Fibroblast of mammary gland (primary cell): ENCODE measurements around the gene MAN2C1.
"Not testable (repeated sequence)": the region's sequence is repeated elsewhere in the genome, so short reads cannot be mapped to it uniquely, and the experiment has no call there.

Experiments
- DNase-seq: peaks from one replicate; pipeline ENCODE4 v3.0.0-alpha.2; 2010; ENCODE audit warnings: low read depth
- H3K4me3 ChIP-seq: 2 replicates; pipeline ENCODE4 v1.5.1; 2011; ENCODE audit warnings: low read depth, mild to moderate bottlenecking, low read length, moderate library complexity; ENCODE audit not compliant: control insufficient read depth
- TF ChIP-seq, protein P1 (sequence below): conservative IDR thresholded peaks from 2 replicates; pipeline ENCODE4 v1.5.1; 2011; ENCODE audit warnings: low read depth, low read length, inconsistent platforms; ENCODE audit not compliant: control insufficient read depth, insufficient read depth

MAN2C1 gene

DNA sequence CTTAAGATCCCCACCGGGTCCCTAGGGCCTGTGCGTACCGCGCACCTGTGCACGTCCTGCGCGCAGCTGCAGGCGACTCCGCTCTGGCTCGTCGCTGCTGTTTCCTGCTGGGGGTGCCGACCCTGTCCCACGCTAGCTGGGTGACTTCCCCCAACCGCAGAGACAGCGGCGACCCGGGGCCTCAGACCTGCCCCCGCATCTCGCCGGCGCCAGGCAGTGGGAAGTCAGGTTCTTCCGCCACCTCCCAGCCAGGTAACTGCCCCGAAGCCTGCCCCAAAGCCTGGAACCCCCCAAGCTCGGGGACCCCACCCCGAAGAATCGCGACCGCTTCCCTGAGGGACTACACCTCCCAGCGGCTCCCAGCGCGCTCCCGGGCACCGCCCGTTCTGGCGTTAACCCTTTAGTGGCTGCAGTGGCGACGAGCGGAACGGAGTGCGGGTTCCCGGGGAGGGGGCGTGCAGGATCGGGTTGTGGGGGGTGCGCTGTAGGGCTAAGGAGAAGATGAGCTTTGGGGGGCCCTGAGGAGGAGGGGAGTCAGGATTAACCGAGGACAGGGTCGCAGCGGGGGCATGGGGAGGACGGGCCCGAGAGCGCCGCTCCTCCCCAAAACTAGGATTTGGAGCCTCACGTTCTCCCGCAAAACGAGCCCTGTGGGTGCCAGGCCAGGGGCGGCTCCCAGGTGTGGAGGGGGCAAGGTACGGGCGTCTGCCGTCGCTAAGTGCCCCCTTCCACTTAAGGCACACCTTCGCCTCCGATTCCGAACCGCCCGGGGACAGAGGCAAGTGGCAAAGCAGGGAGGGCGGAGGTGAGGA lies 21.0 kb downstream of the MAN2C1 start:
- H3K4me3 ChIP-seq, result peak overlapping the region; percentile 64
- no peak for DNase-seq
- TF ChIP-seq, protein P1, sequence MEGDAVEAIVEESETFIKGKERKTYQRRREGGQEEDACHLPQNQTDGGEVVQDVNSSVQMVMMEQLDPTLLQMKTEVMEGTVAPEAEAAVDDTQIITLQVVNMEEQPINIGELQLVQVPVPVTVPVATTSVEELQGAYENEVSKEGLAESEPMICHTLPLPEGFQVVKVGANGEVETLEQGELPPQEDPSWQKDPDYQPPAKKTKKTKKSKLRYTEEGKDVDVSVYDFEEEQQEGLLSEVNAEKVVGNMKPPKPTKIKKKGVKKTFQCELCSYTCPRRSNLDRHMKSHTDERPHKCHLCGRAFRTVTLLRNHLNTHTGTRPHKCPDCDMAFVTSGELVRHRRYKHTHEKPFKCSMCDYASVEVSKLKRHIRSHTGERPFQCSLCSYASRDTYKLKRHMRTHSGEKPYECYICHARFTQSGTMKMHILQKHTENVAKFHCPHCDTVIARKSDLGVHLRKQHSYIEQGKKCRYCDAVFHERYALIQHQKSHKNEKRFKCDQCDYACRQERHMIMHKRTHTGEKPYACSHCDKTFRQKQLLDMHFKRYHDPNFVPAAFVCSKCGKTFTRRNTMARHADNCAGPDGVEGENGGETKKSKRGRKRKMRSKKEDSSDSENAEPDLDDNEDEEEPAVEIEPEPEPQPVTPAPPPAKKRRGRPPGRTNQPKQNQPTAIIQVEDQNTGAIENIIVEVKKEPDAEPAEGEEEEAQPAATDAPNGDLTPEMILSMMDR, result no peak

DNA sequence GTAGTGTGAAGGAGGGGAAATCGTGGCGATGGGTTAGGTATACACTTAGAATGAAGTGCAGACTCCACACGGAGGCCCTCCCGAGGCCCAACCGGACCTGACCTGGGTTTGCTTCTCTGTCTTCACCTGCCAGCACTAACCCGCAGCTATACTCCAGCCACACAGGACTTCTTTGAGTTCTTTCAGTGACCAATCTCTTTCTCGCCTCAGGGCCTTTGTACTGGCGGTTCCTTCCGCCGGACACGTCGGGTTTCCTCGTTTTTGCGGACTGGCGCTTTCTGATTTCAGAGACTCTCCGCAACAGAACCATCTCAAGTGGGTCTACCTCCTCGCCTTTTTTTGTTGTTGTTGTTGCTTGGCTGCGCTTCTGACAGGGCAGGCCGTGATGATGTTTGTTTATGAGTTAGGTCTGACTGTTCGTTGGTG lies 21.6 kb downstream of the MAN2C1 start, which contains the start of gene NEIL1:
Gene NEIL1, plus strand, starts transcription at position 244 of the 426 bp plus-strand sequence. CDS start 1,867 bp downstream, outside the sequence.
- no peak for DNase-seq
- H3K4me3 ChIP-seq, result peak within 1 kb of the TSS; percentile 64
- TF ChIP-seq, protein P1, result no peak

DNA sequence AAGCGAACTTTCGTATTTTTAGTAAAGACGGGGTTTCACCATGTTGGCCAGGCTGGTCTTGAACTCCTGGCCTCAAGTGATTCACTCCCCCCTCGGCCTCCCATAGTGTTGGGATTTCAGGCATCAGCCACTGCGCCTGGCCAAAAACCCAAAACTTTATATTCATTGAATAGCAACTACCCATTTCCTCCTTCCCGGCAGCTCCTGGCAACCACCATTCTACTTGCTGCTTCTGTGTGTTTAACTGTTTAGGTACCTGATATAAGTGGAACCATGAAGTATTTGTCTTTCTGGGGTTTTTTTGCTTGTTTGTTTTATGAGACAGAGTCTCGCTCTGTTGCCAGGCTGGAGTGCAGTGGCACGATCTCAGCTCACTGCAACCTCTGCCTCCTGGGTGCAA lies 24.5 kb downstream of the MAN2C1 start:
- H3K4me3 ChIP-seq, DNase-seq: not testable (repeated sequence)

DNA sequence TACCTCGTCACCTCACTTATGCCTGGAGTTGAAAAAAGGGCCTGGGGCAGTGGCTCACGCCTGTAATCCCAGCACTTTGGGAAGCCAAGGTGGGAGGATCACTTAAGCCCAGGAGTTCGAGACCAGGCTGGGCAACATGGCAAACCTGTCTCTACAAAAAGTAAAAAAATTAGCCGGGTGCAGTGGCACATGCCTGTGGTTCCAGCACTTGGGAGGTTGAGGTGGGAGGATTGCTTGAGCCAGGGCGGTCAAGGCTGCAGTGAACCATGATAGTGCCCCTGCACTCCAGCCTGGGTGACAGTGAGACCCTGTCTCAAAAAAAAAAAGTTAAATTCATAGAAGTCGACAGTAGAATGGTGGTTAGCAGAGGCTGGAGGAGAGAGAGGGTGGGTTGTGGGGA lies 26.2 kb downstream of the MAN2C1 start:
- TF ChIP-seq, protein P1, result no peak
- no peak overlapping the region for H3K4me3 ChIP-seq
- DNase-seq, result no peak

DNA sequence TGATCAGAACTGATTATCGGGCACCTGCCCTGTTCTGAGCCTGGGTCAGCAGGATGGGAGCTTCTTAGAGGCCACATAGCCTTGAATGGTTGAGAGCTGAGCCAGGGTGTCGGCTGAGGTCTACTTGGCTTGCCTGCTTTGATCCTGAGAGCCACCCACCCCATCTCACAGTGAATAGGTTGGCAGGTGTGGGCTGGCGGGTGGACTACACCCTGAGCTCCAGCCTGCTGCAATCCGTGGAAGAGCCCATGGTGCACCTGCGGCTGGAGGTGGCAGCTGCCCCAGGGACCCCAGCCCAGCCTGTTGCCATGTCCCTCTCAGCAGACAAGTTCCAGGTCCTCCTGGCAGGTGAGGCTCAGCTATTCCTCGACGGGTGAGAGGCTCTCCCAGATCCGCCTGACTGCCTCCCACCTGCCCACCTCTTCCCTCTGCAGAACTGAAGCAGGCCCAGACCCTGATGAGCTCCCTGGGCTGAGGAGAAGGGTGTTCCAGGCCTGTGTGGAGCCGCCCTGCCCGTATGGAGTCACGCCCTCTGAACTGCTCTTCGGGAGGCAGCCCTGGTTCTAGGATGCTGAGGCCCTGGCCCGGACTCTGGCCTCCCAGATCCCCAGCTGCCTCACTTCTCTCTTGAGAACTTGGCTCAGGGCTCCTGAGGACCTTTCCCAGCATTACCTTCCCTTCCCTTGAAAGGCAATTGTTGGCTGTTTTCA lies 28.7 kb downstream of the MAN2C1 start:
- H3K4me3 ChIP-seq, result no peak overlapping the region
- no peak for DNase-seq
- TF ChIP-seq, protein P1, result no peak

DNA sequence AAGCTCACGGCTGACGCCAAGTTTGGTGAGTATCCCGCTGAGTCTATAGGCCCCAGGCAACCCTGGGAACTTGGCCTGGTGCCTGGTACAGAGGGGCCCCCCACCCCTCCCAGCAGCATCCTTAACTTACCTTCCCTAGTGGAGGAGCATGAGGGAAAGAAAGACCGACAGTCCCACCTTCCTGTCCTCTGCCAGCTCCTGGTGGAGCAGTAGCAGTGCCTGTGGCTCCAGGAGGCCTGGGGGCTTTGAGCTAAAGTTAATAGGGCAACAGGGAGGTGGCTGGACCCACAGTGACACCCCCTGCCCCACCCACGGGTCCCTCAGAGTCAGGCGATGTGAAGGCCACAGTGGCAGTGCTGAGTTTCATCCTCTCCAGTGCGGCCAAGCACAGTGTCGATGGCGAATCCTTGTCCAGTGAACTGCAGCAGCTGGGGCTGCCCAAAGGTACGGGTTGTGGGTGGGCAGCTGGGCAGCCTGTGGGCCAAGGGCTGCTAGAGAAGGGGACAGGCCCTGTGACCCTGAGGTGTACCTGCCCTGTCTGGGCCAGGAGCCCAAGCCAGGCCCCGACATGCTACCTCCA lies 29.7 kb downstream of the MAN2C1 start:
- TF ChIP-seq, protein P1, result no peak
- no peak for DNase-seq
- H3K4me3 ChIP-seq, result no peak overlapping the region
